HCT116 (cell line): ENCODE measurements around the gene MAP1S.

ENCODE experiments used
- CTCF ChIP-seq, 3 experiments: fragments of 200-600 bp in 1 of 3; sonication (generic) in 1 of 3; IDR thresholded peaks in 2 of 3; conservative IDR thresholded peaks in 1 of 3; 2 replicates each; pipeline ENCODE4 v1.5.1; 2012 to 2017; ENCODE audit warnings: low read depth in 2 of 3, low read length in 2 of 3, antibody characterized with exemption in 1 of 3, borderline replicate concordance in 1 of 3, control low read depth in 1 of 3, mild to moderate bottlenecking in 1 of 3, mixed read lengths in 1 of 3, mixed run types in 1 of 3, moderate library complexity in 1 of 3; ENCODE audit not compliant: insufficient read depth in 1 of 3
- EZH2 ChIP-seq: fragments of 200-600 bp; sonication (generic); IDR thresholded peaks from 2 replicates; pipeline ENCODE4 v1.6.1; 2017; ENCODE audit warnings: antibody characterized with exemption, mixed run types
- MAX ChIP-seq: IDR thresholded peaks from 2 replicates; pipeline ENCODE4 v1.6.1; 2012
- POLR2A ChIP-seq: IDR thresholded peaks from 2 replicates; pipeline ENCODE4 v1.7.0; 2011; ENCODE audit warnings: borderline replicate concordance; ENCODE audit not compliant: insufficient read depth, insufficient read length; ENCODE audit errors: extremely low read depth
- POLR2AphosphoS5 ChIP-seq: IDR thresholded peaks from 2 replicates; pipeline ENCODE4 v1.6.1; 2011; ENCODE audit warnings: mild to moderate bottlenecking, low read depth, low read length, moderate library complexity
- ZNF274 ChIP-seq: fragments of 200-500 bp; sonication (Bioruptor generic); IDR thresholded peaks from 2 replicates; pipeline ENCODE4 v1.6.1; 2014; ENCODE audit warnings: mild to moderate bottlenecking, low read depth, low read length, inconsistent platforms

GRCh38 chr19:17780781-17781180, 61.5 kb downstream of the MAP1S start:
- no peak for TF ChIP-seq CTCF (IDR thresholded peaks at IDR 0.05 in 2 of 3, conservative IDR thresholded peaks at IDR 0.05 in 1 of 3; ENCODE audit: borderline replicate concordance in 1 of 3, insufficient read depth in 1 of 3, low read depth in 2 of 3, low read length in 2 of 3)
- TF ChIP-seq EZH2 = no peak
- no peak for TF ChIP-seq POLR2AphosphoS5
- TF ChIP-seq POLR2A = no peak
- TF ChIP-seq MAX = no peak
- TF ChIP-seq ZNF274 = no peak
